ENCODE results near the gene TFDP1.
"Not testable (repeated sequence)": the region's sequence is repeated elsewhere in the genome, so short reads cannot be mapped to it uniquely, and the experiment has no call there.

TFDP1 gene

DNA sequence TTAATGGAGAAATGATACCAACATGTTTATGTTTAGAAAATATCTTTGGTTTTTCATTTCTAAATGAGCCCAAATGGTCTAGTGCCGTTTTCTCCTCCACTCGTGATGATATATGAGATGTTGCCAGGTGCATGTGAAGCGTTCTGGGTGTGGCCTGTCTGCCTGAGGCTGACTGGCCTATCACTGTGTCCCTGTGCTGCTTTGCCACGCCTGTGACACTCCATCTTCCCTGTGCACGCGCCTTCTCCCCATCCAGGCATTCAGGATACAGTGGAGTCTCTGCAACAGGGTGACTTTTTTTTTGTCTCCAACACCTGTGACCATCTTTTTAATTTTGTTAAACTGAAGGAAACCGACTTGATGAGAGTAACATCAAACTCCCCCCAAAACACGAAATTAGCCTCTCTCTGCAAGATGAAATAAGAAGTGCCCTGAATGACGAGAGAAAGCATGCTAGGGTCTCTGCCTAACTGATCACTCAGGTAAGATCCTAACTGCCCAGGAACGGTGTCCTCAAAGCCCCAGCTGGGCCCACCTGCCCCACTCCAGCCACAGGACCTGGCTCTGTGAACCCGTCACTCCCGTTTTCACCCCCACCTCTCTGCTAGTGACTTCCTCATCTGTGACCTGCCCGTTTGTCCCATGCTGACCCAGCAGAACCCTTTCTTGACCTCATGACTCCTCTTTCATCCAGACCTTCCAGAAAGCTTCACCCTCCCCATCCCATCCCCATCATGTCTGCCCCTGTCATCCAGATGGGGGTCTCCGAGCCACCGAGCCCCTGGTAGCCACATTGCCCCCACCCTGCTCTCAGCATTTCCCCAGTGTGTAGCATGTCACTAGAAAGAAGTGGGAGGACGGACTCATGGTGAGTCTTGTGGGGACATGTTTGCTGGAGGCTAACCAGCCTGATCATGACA is 33.2 kb upstream of the TFDP1 start:
- DNase-seq (ENCODE audit: low read depth), result no peak

DNA sequence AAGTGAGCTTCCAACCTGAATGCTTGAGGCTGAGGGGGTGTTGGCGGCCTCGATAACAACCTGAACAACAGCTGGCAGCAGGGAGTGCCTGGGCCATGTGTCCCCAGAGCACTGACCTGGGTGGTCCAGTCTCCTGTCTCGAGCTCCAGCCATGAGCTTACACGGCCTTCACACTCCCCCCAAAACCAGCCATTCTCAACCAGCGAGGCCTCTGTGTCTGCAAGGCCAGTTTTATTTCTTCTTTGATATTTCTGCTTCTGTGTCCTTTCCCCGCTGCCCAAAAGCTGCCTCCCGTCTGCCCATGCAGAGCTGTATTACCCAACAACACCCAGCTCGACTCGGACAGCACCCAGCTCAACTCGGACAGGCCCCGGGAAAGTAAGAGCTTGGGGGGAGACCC is 32.5 kb upstream of the TFDP1 start:
- DNase-seq (ENCODE audit: low read depth), result no peak

DNA sequence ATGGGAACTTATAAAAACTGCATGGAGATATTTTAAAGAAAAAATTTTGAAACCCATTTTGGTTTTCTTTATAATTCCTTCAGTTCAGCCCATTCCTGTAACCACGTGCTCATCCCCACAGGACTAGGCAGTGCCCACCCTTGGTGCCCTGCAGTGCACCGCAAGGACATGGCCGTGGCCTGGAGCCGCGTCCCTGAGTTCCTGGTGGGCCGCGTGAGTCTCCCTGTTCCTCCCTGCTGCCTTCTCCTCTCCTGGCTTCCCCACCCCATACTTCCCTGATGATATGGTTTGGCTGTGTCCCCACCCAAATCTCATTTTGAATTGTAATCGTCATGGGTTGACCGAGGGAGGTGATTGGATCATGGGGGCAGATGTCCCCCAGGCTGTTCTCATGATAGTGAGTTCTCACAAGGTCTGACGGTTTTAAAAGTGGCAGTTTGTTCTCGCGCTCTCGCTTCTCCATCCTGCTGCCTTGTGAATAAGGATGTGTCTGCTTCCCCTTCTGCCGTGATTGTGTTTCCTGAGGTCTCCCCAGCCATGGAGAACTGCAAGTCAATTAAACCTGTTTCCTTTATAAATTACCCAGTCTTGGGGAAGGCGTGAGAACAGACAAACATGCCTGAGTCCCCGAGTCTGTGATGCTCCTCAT is 31.6 kb upstream of the TFDP1 start:
- DNase-seq (ENCODE audit: low read depth), result no peak

DNA sequence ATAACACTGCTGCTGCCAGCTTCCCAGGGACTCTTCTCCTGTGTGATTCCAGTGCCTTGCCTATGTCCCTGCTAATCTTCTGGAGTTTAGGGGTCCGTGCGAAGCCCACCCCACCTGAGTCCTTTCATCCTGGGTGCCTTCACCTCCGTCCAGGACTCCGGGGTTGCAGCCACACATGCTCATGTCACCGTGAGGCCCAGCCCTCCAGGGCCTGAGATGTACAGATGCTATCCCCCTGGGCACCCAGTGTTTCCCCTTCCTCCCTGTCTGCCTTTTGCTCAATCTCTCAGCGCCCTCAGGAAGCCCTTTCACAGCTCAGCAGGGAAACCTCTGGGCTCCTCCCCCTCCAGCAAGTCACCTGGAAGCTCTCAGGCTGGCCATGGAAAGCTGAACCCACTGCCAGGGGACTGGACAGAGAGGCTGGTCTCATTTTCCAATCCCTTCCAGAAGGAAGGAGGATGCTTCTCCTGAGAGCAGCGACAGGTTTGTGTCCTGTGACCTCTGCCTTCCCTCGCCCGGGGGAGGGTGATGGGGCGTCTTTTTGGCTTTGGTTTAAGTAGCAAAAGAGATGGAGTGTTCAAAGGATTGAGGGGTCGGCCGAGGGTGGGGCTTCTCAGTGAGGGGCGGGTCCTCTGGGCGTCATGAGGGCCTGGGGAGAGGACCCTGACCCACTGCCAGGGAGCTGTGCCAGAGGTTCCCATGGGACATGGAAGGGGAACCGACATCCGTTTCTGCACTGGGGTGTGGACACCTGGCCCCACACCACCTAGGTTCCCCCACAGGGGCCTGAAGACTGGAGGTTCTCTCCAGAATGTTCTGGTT is 30.8 kb upstream of the TFDP1 start:
- no peak for DNase-seq (ENCODE audit: low read depth)

DNA sequence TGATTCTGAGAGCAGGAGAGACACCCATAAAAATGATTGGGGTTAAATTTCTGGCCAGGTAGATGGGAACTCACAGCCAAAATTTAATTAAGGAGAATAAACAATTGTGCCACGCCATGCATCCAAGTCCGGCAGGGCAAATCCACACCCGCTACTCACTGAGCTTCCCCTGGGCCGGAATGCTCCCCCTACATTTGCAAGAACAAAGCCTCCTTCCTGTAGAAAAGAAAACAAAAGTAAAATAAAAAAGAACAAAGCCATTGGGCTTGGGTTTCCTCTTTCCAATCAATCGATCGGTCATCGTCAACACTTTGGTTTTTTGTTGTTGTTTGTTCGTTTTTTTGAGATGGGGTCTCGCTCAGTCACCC is 30.2 kb upstream of the TFDP1 start:
- no peak for DNase-seq (ENCODE audit: low read depth)

DNA sequence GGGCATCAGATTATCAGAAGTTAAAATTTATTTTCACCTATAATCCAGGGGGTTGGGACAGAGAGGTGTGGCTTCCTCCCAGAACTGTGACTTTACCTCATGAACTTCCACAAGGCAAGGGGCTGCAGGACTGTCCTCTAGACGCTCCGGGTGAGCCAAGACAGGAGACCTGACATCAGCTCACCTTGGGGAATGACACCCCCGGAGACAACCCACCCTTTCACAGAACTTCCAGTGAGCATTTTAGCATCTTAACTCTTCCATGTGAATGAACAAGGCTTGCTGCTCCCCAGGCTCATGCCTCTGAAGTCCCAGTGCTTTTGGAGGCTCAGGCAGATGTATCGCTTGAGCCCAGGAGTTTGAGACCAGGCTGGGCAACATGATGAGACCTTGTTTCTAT is 29.4 kb upstream of the TFDP1 start:
- no peak for DNase-seq (ENCODE audit: low read depth)

DNA sequence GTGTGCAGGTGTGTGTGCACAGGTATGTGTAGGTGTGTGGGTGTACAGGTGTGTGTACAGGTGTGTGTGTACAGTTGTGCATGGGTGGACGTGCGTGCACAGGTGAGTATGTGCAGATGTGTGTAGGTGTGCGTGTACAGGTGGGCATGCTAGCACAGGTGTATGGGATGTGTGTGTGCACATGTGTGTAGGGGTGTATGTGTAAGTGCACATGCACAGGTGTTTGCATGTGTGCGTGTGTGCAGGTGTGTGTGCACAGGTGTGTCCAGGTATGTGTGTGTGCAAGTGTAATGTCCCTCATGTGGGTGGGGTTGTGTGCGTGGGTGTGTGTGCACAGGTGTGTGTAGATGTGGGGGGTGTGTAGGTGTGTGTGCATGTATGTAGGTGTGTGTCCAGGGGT is 27.5 kb upstream of the TFDP1 start:
- no peak for DNase-seq (ENCODE audit: low read depth)

DNA sequence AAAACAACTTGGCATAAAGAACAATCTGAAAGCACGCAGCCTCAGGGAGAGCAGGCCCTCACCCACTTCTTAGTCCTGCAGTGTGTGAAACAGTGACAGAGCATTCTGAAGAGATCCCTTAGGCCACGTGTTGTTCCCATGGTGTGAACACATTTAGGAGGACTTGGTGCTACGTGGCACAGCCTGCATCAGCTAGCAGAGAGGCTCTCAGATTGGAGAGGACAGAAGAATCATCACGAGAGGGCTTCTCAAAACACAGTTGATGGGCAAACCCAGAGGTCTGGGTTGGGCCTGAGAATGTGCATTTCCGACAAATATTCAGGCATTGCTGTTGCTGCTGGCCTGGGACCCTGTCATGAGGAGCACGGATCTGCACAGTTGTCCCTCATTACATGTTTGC is 26.1 kb upstream of the TFDP1 start:
- no peak for DNase-seq (ENCODE audit: low read depth)

DNA sequence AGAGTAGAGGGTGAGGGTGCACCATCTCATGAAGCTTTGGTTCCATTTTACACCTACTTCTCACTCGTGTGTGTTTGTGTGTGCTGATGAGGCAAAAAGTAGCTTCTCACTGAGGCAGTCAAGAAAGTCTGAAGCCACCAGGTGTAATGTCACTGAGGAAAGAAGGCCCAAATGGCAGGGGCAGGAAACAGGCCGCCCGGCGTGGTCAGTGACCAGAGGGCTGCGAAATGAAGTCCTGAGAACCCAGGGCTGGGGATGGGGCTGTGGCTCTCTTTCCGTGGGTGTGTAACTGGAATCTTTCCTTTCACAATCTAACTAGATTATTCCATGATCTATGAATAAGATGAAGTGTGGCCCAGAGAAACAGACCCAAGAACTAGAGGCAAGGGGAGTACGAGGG is 25.5 kb upstream of the TFDP1 start:
- no peak for DNase-seq (ENCODE audit: low read depth)

DNA sequence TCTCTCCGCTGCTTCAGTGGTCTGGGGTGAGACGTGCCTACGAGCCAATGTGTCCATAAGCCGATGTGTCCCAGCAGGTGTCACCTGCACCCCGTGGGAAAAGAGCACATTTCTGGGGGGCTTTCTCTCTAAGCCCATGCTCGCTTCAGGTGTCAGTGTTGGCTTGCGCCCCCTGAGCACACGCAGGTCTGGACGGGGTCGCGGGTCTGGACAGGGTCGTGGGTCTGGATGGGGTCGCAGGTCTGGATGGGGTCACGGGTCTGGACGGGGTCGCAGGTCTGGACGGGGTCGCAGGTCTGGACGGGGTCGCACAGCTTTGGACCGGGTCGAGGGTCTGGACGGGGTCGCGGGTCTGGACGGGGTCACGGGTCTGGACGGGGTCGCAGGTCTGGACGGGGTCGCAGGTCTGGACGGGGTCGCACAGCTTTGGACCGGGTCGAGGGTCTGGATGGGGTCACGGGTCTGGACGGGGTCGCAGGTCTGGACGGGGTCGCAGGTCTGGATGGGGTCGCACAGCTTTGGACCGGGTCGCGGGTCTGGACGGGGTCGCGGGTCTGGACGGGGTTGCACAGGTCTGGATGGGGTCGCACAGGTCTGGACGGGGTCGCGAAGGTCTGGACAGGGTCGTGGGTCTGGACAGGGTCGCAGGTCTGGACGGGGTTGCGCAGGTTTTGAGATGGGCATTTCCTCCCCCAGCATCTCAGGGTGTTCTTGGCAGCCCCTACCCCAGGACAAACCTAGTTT is 24.5 kb upstream of the TFDP1 start:
- DNase-seq (ENCODE audit: low read depth), result no peak

DNA sequence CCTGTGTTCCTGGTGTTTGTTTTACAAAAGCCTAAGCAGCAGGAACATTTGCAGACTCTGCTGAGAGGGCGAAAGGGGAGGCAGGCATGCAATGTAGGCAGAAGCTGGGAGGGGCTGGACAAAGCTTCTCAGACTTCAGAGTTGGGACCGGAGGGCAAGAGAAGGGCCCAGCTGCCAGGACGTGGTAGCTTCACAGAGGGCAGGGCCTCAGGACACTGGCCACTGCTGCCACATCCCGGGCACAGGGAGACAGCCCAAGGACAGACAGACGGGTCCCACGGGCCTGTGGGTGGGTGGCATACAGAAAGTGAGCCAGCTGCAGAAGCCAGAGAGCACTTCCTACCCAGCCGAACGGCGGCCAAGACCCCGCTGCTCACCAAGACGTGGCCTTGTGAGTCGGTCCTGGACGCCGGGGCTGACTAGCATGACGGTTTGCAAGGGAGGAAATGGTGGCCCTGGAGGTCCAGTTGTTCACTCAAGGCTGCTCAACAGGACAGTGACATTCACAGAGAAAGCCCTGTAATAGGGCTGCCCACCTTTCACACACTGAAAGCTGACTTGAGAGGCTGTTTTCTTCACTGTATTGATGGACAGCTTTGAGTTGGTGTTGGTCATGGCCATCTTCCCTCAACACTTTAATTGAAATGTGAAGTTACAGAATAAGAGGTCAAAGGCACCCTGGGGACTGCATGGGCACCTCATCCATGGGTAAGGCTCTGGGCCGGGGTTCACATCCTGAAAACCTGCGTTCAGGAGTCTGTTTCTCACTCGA is 23.7 kb upstream of the TFDP1 start:
- DNase-seq (ENCODE audit: low read depth), result no peak

DNA sequence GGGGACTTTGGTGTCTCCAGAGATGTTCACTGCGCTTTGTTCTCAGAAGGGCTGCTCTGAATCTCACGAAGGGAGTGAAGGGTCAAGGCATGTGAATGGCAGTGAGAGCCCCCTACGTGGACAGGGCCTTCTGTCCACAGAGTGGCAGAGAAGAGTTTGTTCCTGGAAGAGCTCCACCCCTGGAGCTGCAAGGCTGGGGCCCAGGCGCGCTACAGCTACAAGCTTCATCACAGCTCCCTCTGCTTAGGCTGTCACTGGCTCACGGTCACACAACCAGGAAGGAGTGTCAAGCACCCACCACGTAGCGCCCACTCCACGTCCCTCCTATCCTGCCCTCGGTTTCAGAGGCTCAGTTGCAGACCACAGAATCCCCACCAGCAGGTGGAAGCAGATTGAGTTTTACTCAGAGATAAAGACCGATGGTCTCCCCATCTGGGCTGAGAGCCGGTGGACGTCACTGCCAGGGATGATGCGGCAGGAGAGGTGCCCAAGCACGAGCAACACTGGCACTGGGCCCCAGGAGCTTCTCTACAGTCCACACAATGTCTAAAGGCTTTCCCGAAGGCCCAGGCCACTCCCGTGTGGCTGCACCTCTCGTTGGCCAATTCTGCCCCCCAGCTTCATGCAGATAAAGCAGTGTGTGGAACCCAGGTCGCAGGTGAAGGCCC is 23.0 kb upstream of the TFDP1 start:
- no peak for DNase-seq (ENCODE audit: low read depth)

DNA sequence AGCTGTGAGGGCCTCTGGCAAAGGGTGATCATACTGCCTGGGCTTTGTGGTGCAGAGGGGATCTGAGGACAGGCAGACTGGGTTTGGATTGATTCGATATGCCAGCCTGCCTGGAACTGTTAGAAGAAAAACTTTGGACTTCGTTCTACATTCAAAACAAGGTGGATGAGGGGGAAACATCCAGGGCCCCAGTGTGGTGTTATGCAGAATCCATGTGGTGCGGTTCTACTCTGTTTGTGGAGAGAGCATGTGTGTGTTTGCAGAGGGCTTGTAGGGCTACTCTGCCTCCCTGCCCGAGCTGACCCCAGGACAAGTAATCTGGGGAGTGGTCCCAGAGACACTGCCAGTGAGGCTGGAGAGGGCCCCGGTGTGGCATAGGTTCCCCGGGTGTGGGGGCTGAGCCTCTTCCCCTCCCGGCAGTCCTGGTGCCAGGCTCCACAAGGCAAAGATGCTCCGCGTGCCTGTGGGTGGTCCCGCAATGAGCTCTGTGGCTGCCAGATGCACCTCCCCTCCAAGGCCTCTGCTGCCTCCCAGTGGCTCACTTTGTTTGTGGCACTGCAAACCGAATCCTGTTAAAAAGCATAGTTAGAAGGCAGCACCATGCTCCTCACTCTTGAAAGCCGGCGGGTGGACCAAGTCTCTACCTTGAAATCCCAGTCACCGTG is 22.3 kb upstream of the TFDP1 start:
- no peak for DNase-seq (ENCODE audit: low read depth)

DNA sequence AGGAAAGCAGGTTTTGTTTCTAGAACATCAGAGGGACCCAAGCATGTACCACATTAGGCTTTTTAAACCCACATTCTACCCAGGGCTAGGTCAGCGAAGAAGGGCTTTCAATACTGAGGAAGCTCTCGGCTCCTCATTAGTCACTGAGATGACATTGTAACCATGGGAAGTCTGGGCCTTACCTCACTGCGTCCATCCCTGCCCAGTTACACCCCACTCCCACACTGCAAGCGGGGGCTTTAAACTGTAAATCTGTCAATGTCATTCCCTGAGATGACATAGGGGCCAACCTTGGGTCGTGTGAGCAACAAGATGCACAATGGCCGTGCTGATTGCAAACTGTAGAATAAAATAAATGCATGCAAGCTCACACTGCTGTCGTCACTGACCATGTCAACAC is 21.7 kb upstream of the TFDP1 start:
- no peak for DNase-seq (ENCODE audit: low read depth)

DNA sequence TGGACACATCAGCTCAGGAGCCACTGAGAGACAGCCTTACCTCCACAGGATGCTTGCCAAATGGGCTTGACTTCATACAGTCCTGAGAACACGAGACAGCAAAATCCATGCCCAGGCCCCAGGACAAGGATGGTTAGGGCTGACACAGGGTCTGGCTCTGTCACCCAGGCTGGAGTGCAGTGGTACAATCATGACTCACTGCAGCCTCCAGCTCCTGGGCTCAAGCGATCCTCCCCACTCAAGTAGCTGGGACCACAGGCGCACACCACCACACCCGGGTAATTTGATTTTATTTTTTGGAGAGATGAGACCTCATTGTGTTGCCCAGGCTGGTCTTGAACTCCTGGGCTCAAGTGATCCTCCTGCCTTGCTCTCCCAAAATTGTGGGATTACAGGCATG is 21.0 kb upstream of the TFDP1 start:
- not testable (repeated sequence) for DNase-seq (ENCODE audit: low read depth)

DNA sequence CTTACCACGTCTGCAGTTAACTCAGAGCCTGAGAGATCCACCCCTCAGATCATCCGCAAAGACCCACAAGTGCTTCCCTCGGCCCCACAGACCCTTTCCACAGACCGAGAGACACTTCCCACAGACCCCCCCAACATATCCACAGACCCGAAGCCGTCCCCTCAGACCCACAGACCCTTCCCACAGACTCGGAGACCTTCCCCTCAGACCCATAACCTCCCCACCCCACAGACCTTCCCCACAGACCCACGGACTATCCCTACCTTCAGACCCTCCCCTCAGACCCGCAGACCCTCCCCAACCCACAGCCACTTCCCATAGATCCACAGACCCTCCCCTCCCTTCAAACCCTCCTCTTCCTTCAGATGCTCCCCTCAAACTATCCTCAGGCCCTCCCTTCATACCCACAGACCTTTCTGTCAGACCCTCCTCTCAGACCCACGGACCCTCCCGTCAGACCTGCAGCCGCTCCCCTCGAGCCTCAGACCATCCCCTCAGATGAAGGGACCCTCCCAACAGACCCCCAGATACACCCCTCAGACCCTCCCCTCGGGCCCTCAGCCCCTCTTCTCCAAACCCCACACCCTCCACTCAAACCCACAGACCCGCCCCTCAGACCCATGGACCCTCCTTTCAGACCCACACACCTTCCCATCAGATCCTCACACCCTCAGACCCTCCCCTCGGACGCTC is 20.1 kb upstream of the TFDP1 start:
- no peak for DNase-seq (ENCODE audit: low read depth)

DNA sequence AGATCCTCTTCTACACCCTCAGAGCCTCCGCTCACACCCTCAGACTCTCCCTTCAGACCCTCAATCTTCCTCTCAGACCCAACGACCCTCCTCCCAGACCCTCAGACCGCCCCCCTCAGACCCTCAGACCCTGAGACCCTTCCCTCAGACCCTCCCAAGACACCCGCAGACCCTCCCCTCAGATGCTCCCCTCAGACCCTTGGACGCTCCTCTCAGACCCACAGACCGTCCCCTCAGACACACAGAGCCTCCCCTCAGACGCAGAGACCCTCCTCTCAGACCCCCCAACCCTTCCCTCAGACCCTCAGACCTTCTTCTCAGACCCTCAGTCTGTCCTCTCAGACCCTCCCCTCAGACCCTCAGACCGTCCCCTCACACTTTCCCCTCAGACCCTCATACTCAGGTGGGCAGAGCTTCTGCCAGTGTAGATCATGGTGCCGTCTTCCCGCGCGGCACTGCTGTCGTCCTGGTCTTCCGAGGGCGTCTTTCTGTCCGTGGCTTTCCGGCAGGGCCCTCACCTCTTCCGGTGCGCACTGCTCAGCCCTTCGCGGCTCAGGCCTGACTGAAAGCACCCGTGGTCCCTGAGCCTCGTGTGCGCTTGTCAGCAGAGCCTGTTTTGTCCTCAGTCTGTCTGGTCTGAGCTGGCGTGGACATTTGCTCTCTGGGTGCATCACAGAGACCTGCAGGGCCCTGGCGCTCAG is 18.9 kb upstream of the TFDP1 start:
- DNase-seq (ENCODE audit: low read depth), result no peak

DNA sequence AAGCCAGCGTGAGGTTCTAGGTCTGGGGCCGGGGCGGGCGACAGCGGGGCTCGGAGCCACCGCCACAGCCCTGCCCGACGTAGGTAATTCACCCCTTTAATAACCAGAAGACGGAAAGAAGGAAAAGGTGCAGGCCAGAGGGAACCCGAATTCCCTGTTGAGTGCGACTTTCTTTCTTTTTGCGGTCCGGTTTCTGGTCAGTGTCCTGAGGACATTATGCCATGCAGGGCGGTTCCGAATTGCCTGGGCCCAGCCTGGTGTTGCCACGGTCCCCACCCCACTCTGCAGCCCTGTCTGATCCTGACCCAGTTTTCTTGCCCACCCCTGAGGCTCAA is 18.4 kb upstream of the TFDP1 start:
- DNase-seq (ENCODE audit: low read depth), result no peak

DNA sequence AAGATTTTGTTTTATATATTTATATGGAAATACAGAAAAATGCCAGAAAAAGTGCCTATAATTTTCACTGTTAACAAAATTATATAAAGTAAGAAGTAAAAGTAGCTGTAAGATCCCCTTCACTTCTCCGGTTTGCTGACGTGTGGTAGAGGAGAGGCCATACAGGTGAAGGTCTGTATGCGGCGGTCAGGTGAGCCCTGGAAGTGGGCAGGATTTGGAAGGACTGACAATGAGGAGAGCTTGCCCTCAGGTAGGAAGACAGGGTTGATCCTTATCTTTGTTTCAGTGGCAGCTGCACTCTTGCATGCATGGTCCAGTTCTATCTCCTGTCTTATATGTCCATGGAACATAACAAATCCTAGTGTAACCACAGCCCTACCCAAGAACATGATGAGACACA is 16.9 kb upstream of the TFDP1 start:
- DNase-seq (ENCODE audit: low read depth), result no peak
